Progenitor cell of endocrine pancreas (in vitro differentiated cells): ENCODE data around the gene IPO8. TPM values are rescaled to one million over a fixed set of nuclear protein-coding genes. Genes with fewer than 3 reads are reported as not detected.

Source experiments
- DNase-seq: peaks from one replicate; pipeline ENCODE4 v3.0.0; 2021; ENCODE audit warnings: low spot score; ENCODE audit not compliant: unreplicated experiment
- H3K27ac Mint-ChIP-seq: 2 replicates; pipeline ENCODE4 v1.8.0; 2021; ENCODE audit warnings: mild to moderate bottlenecking, moderate library complexity, mixed read lengths
- H3K27me3 Mint-ChIP-seq: 2 replicates; pipeline ENCODE4 v1.8.0; 2021; ENCODE audit warnings: mixed read lengths
- H3K36me3 Mint-ChIP-seq: 2 replicates; pipeline ENCODE4 v1.8.0; 2022; ENCODE audit warnings: mixed read lengths; ENCODE audit not compliant: insufficient read depth
- H3K4me1 Mint-ChIP-seq: 2 replicates; pipeline ENCODE4 v1.8.0; 2021; ENCODE audit warnings: low read depth, mixed read lengths
- H3K4me3 Mint-ChIP-seq: 2 replicates; pipeline ENCODE4 v1.8.0; 2021; ENCODE audit warnings: low read depth, mild to moderate bottlenecking, moderate library complexity, mixed read lengths
- H3K9me3 Mint-ChIP-seq: 2 replicates; pipeline ENCODE4 v1.8.0; 2021; ENCODE audit warnings: low read depth, mixed read lengths
- CTCF ChIP-seq: fragments of 200-600 bp; sonication (generic); IDR thresholded peaks from one replicate; pipeline ENCODE4 v1.5.0; 2021; ENCODE audit warnings: antibody characterized with exemption, mild to moderate bottlenecking; ENCODE audit not compliant: unreplicated experiment
- total RNA-seq: library from RNA; stranded (reverse); gene quantifications from 2 replicates; pipeline ENCODE4 v1.2.1, GENCODE V29; 2021

Gene IPO8
- total RNA-seq, 1 donor from 2014 or later, result 93.3 TPM

- no peak for DNase-seq
- no peaks in the 10 kb centered on the region for H3K9me3 Mint-ChIP-seq
- no peak overlapping the region for H3K4me3 Mint-ChIP-seq
- peaks cover 3% of the 10 kb centered on the region for H3K36me3 Mint-ChIP-seq
- H3K4me1 Mint-ChIP-seq, result peaks cover 24% of the 10 kb centered on the region
- no peaks in the 10 kb centered on the region for H3K27me3 Mint-ChIP-seq
- TF ChIP-seq CTCF, result no peak
- H3K27ac Mint-ChIP-seq, result no peak overlapping the region
Observed at GRCh38 chr12:30691122-30691879, 4.4 kb downstream of the IPO8 start.

- DNase-seq, result no peak
- peaks cover 14% of the 10 kb centered on the region for H3K36me3 Mint-ChIP-seq
- no peaks in the 10 kb centered on the region for H3K4me1 Mint-ChIP-seq
- H3K9me3 Mint-ChIP-seq, result no peaks in the 10 kb centered on the region
- H3K4me3 Mint-ChIP-seq, result no peak overlapping the region
- no peak overlapping the region for H3K27ac Mint-ChIP-seq
- no peaks in the 10 kb centered on the region for H3K27me3 Mint-ChIP-seq
- no peak for TF ChIP-seq CTCF
Observed at GRCh38 chr12:30687265-30687986, 8.2 kb downstream of the IPO8 start.

GRCh38 chr12:30679241-30679640 is 16.4 kb downstream of the IPO8 start:
- Mint-ChIP-seq H3K36me3 (peaks cover 46% of the 10 kb centered on the region), H3K4me1 (no peaks in the 10 kb centered on the region), H3K27me3 (no peaks in the 10 kb centered on the region), H3K27ac (no peak overlapping the region), H3K4me3 (no peak overlapping the region), H3K9me3 (peaks cover 6% of the 10 kb centered on the region)
- no peak for TF ChIP-seq CTCF
- DNase-seq, result no peak

GRCh38 chr12:30678221-30678620 is 17.4 kb downstream of the IPO8 start:
- peaks cover 43% of the 10 kb centered on the region for H3K36me3 Mint-ChIP-seq
- H3K4me3 Mint-ChIP-seq, result no peak overlapping the region
- no peaks in the 10 kb centered on the region for H3K4me1 Mint-ChIP-seq
- no peaks in the 10 kb centered on the region for H3K27me3 Mint-ChIP-seq
- H3K27ac Mint-ChIP-seq, result no peak overlapping the region
- DNase-seq, result no peak
- H3K9me3 Mint-ChIP-seq, result peaks cover 6% of the 10 kb centered on the region
- no peak for TF ChIP-seq CTCF

GRCh38 chr12:30661210-30661609 is 34.5 kb downstream of the IPO8 start:
- Mint-ChIP-seq H3K27ac (no peak overlapping the region), H3K27me3 (no peaks in the 10 kb centered on the region), H3K36me3 (peaks cover 26% of the 10 kb centered on the region), H3K4me3 (no peak overlapping the region), H3K9me3 (no peaks in the 10 kb centered on the region), H3K4me1 (peaks cover 2% of the 10 kb centered on the region)
- no peak for DNase-seq
- no peak for TF ChIP-seq CTCF
